DMS 273 treated with DMSO at 0.1 percent for 48 hours (cell line): ENCODE data around the gene PCDHGA3.
"Not testable (repeated sequence)": the region's sequence is repeated elsewhere in the genome, so short reads cannot be mapped to it uniquely, and the experiment has no call there.

ENCODE experiments used
- DNase-seq: peaks from one replicate; lab custom pipeline; 2025; lab: John Stamatoyannopoulos, UW

The PCDHGA3 gene

DNA sequence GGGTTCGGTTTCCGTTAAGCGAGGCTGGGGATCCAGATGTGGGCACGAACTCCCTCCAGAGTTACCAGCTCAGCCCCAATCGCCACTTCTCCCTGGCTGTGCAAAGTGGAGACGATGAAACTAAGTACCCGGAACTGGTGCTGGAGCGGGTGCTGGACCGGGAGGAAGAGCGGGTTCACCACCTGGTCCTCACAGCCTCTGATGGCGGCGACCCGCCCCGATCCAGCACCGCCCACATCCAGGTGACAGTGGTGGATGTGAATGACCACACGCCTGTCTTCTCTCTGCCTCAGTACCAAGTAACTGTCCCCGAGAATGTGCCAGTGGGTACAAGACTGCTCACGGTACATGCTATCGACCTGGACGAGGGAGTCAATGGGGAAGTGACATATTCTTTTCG lies 39.7 kb downstream of the PCDHGA3 start:
- DNase-seq = no peak

- DNase-seq = no peak
These were observed 41.0 kb downstream of the PCDHGA3 start for GRCh38 chr5:141384471-141385267.

- DNase-seq = not testable (repeated sequence)
These were observed 44.1 kb downstream of the PCDHGA3 start, which contains the start of gene PCDHGB4 for GRCh38 chr5:141387557-141388311. Gene PCDHGB4 (plus strand): TSS chr5:141387698. CDS start chr5:141387885, 187 bp downstream.

GRCh38 chr5:141388661-141389060 lies 45.0 kb downstream of the PCDHGA3 start:
- DNase-seq = no peak

GRCh38 chr5:141389153-141390042 lies 45.8 kb downstream of the PCDHGA3 start:
- no peak for DNase-seq

- DNase-seq = no peak
These were observed 49.0 kb downstream of the PCDHGA3 start, which contains the start of gene PCDHGA8 for GRCh38 chr5:141392429-141393198. Gene PCDHGA8 (plus strand): TSS chr5:141392633. CDS start chr5:141392814, 181 bp downstream.

DNA sequence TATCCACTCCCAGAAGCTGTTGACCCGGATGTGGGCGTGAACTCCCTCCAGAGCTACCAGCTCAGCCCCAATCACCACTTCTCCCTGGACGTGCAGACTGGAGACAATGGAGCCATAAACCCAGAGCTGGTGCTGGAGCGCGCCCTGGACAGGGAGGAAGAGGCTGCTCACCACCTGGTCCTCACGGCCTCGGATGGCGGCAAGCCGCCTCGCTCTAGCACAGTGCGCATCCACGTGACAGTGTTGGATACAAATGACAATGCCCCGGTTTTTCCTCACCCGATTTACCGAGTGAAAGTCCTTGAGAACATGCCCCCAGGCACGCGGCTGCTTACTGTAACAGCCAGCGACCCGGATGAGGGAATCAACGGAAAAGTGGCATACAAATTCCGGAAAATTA lies 49.6 kb downstream of the PCDHGA3 start:
- no peak for DNase-seq

GRCh38 chr5:141394401-141395187 lies 51.0 kb downstream of the PCDHGA3 start:
- DNase-seq = not testable (repeated sequence)
